Posterior cingulate gyrus (tissue), 11 donors: ENCODE measurements around the gene ARHGAP26.
A peak's percentile ranks its signal among the peaks of the same experiment; 100 is the strongest.

Experiments used
- DNase-seq, 10 donors: peaks; one replicate each; pipeline versions ENCODE4 v3.0.0 to v3.0.0-alpha.2; 2020 to 2021; ENCODE audit warnings: mixed read lengths in 3 of 10
- intact Hi-C: fragments of 100-400 bp; cut with DNase I; formaldehyde crosslinking; loops from one replicate; pipeline ENCODE4 v1.15.1; 2023

Gene ARHGAP26

DNA sequence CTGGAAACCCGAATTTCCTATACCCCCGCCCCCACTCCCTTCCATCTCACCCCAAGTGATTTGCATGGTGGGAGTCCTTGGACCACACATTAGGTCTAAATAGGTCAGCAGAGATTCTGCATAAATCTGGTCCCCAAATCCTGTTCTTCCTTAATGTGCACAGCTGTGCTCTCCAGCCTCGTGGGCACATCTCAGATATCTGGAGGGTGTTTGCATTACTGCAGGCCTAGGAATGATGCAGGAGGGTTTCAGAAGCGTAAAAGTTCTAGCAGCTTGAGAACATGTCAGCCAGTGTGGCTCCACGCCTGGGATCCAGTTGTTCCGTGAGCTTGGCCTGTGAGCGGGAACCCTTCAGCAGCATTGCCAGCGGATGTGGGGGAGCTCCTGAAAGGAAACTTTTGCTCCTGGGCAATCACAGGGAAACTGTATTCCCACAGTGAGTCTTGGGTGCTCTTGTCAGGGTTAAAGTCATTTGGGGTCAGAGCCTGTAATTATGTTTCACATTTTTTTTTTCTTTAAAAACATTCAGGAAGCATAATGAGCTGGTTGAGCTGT, 12.9 kb downstream of the ARHGAP26 start:
- peak in 7 of 10 donors; percentile 28 to 89 (median 48) for DNase-seq
- intact Hi-C loops, result no loop called here

DNA sequence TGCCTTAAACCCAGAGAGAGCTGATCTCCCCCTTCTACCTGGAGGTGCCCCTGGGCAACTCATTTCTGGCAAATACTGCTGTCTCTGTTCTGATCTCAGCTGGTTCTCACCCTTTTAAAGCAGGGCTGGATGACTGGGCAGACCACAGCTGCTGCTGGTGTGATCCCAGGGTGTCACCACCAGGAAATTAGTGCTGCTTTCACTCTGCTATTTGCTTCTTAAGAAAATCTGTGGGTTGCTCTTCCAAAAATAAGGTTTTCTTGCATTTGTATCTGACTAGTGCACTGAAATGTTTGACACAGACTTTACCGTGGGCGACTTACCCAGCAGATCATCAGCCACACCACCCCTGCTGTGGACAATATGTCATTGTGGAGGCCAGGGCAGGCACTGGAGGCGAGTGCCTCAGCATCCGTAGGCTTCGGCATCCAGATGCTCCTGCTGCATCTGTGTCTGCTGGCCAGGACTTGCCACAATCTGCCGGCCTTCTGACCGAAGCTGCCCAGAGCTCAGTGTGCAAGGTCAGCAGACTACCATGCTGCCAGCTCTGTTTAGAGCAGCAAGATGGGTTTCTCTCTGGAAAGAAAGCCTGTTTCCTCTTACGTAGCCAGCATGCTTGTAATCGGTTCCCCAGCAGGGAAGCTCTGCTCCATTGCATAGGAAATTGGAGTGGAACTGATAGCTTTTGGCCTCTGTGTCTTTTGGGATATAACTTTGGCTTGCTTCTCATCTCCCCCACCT, 13.6 kb downstream of the ARHGAP26 start:
- DNase-seq, result peak in 8 of 10 donors; percentile 13 to 88 (median 39)
- intact Hi-C loops, result no loop called here

DNA sequence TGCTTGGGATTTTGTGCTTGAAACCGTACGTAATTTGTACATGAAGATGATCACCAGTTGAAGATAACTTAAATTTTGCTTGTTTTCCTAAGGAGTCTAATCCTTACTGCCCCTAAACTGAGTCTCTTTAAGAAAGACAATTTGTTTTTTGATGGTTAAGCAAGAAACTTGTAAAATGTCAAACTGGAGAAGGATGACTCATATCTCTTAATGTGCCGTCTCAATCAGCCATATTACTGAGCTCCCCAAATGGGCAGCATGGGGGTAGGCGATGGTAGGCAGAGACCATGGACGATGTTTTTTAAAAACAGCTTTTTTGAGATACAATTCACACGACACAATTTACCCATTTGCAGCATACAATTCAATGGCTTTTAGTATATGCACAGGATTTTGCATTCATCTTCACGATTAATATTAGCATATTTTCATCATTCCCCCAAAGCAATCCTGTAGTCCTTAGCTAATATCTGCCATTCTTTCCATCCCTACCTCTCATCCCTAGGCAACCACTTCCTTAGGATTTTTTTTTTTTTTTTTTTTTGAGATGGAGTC, 14.3 kb downstream of the ARHGAP26 start:
- intact Hi-C loops, result no loop called here
- DNase-seq, result no peak

DNA sequence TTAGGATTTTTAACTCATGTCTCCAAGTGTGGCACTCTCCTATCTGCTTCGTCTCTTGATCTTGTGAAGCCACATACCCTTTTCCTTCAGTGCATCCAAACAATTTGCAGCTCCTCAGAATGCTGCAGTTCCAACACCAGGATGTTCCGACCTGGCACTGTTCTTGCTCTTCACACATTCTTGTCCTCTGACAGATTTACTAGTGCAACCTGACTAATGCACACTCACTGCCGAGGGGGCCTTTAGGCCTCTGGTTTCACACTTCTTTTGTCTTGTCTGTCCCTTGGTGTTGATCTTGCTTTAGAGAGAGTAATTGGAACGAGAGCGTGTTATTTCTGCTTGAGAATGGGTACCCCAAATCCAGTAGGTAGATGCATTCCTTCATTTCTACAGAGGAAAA, 15.0 kb downstream of the ARHGAP26 start:
- intact Hi-C loops, result no loop called here
- DNase-seq, result no peak

DNA sequence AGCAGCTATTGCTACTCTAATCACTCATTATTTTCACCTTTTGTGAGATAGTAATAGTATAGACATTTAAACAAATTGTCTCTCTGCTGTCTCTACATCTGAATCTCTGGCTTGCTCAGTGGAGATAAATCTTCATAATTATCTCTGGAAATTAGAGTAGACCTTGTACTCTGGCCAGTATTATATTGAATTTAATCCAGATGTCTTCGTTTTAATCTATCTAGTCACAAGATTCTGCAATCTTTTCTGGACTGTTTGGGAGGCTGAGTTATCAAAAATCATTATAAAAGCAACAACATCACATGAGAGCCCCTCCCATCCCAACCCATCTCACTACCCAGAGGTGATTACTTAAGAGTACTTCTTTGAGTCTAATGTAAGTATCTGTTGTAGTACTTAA, 19.0 kb downstream of the ARHGAP26 start:
- intact Hi-C loops, result no loop called here
- DNase-seq, result no peak

DNA sequence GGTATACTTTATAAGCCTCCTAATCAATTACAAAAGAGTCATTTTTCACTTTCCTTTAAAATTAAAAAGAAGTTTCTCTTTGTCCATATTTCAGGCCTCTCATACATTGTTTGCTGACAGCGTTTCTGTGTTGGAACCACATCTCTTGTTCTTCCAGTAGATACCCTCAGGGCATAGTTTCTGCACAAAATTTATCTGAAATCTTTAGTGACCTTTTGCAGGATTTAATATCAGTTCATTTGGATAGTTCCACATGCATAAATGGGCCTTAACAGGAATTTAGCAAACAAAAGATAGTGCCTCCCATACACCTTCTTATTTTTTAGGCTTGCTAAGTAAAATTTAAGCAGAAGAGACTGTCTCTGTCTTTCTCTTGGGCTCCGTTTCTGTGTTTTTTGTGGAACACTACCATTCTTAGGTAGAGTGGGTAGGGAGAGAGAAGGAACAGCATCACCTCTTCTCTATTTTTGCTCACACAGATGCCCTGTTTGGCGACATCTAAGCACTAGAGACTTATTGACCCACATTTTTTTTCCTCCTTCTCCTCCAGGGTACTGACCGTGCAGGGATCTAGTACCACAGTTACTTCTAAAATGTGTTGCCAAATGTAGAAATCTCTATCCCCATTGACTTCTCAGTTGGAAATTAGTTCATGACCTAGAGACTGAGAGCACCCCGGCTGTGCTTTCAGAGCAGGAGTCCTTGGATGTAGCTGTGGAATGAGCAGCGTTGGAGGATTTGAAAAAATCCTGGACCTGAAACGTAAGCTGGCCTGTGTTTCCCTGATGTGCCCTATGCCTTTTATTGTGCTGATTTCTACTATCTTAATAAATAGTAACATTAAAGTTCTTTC, 22.1 kb downstream of the ARHGAP26 start:
- intact Hi-C loops, result no loop called here
- DNase-seq, result no peak

DNA sequence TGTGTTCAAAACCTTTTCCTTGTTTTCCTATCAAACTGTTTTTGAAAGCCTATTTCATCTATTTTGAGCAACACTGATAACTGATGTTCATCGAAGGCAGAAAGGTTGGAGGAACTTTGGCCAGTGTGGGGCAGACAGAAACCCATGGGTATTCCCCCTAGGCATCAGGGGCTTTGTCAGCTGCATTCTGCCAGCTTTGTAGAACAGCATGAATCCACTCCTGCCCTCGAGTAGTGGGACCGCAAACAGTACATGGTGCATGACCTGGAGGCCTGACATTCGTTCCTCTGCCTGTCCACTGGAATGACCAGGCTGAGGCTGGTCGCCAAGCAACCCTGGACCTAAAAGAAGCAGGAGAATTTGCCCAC, 22.7 kb downstream of the ARHGAP26 start:
- intact Hi-C loops, result no loop called here
- no peak for DNase-seq

DNA sequence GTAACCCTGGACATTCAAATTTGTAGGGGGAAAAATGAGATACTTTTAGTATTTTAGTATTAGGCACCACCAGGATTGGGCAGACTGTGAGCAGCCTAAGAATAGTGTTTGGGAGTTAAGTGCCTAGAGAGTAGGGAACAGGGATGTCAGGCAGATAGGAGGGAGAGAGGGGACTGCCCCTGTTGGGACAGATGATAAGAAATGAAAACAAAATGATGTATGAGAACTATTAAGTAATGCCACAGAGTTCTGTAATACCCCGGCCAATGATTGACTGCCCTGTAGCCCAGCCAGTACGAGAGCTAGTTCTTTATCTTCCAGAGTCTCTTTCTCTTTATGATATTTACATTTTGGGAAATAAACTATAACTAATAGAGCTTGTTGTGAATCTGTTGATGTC, 24.4 kb downstream of the ARHGAP26 start:
- intact Hi-C loops, result no loop called here
- DNase-seq, result no peak

DNA sequence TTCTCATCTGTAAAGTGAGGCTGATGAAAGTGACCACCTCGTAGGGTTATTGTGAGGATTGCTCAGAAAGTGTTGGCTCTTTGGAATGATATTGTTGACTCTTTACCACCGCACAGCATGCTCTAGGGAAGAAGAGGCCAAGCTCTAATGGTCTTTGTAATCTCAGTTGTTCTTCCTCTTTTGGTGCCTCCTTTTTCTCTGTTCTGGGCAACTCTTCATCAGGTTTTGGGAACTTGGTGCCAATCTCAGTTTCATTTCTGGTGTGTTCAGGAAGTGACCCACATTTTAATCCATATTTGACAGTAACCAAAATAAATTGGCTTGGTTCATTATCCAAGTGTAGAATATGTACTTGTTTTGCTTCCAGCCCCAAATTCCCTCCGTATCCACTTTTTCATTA, 25.1 kb downstream of the ARHGAP26 start:
- intact Hi-C loops, result no loop called here
- DNase-seq, result no peak

DNA sequence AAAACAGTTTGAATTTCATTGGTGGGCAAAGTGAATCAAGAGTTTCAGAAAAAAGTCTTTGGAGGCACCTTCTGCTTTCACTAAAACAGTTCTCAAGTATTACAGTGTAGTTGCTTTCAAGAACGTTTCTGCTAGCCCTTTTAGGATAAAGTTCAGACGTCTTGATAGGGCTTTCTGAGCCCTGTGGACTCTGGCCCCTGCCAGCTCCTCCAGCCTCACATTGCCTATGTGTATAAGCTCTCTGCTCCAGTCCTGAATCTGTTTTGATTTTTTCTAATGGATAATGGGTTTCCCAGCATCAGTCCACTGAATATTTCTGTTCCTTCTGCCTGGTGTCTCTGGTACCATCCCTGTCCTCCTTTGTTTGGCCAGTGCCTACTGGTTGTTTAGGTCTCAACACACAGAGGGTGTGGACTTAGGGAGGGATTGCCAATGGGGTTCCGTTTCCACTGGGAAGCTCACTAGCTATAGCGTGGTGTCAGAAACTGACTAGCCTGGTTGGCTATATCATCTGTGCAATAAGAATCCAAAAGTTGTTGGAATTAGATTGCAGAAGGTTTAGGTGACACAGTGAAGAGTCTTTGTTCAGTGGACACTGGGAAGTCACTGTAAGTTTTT, 26.4 kb downstream of the ARHGAP26 start:
- no peak for DNase-seq
- intact Hi-C loops, result no loop called here

DNA sequence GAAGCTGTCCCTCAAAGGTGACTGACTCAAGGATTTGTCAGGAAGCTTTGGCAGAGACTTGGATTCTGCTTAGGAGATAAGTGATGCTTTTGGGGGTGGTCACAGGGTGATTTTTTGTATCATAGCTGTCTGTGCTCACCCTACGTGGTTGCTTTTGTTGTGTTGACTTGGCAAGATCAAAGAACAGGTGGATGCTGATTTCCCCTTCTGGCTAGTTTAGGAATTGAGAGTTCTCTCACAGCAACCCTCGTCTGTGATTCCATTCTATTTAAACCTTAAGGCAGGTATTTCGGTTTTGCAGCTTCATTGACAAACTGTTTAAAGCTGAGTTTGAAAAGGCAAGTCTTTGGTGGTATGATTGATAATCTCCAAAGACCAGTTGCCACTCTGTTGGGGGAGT, 27.2 kb downstream of the ARHGAP26 start:
- intact Hi-C loops, result no loop called here
- no peak for DNase-seq

DNA sequence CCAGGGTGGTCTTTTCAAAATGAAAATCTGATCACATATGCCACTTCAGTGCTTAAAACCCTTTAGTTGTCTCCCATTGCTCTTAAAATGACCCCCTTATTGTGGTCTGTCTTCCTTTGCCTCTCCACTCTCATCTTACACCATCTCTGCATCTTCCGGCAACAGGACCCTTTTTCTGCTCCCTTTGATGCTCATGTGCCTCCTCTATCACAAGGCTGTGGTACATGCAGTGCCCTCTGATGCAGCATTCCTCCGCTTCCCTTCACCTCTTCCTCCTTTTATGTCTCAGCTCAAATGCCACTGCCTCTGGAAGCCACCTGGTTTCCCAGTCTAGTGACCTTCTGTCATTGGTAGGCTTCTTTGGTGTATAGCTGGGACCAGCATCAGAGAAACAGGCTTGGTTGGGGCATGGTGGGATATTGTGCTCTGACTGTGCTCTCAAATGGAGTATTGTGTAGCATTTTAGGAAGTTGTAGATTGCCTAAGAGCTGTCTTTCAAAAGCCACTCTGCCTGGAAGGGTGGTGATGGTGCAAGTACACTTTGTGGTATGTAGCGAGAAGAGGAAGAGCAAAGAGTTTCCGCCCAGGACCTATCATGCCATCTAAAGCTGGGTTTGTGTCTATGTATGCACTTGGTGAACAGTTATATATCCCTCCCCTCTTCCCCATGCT, 28.1 kb downstream of the ARHGAP26 start:
- intact Hi-C loops, result no loop called here
- no peak for DNase-seq

DNA sequence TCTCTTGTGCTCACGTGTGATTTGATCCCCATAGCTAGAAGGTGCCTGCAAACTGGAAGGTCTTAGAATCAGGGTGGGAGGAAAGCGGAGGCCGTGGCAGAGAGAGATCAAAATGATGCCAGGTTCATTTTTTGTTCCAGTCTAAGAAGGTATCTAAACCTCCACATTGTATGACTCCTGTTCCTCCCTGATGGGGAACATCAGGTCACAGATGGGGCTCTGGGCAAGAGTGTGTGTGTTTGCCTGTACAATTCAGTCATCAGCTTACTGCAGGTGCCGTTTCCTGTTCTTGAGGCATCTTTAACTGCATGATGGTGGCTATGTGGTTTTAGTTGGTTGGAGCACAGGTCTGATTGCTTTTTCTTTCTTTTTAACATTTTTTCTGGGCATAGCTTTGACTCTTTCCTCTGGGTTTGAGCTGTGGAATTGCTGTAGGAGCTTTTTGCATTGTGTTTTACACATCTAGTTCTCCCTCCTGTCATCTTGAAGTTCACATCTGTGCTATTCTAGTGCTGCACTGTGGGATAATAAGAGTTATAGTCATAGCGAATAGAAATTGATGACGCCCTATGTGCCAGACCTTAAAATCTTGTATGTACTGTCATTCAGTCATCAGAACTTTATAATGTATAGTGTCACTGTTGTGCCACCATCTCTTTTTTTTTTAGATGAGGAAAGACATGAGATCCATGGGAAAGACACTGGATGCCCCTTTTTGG, 30.8 kb downstream of the ARHGAP26 start:
- intact Hi-C loops, result no loop called here
- DNase-seq, result no peak

DNA sequence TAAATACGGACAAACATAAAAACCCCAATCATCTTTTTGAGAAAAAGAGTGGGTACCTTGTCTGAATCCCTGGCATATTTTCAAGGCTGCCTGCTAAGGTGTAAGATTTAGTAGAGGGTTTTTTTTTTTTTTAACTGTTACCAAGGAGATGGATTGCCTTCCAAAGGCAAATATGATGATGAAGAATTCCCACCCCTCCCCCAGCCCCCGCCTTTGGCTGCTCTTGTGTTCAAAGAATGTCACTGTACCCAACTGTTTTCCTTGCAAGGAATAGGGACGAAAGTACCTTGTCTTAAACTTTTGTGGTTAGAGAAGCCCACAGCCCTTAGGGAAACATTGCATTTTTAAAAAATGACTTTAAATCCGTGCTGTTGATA, 31.3 kb downstream of the ARHGAP26 start:
- no peak for DNase-seq
- intact Hi-C loops, result no loop called here

DNA sequence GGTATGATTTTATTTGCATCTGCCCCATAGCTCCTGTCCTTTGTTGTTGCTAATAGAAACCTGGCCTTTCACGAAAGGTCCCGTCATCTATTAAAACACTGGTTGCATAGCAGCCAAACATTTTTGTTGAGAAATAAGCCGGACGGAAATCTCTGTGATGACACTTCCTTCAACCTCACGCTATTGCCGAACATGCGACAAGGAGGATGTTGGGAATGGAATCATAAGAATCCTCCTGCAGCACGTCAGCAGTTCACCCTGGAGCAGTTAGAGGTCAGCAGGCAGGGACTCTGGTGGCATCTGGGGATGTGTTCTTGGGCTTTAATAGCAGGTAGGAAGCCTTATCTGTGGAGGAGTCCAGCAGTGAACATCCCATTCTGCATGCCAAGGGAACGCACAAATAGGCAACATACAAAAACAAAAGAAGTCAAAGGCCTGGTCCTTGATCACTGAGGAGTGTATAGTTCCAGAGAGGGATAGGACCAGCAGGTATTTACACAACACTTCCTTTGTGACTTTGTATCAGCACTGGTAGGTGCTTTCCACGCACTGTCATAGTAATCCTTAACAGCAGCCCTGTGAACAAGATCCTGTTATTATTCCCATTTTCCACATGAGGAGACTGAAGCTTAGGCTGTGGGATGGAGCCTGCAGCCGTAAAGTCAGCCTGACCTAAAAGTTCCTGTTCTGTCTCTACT, 33.4 kb downstream of the ARHGAP26 start:
- no peak for DNase-seq
- intact Hi-C loops, result no loop called here

DNA sequence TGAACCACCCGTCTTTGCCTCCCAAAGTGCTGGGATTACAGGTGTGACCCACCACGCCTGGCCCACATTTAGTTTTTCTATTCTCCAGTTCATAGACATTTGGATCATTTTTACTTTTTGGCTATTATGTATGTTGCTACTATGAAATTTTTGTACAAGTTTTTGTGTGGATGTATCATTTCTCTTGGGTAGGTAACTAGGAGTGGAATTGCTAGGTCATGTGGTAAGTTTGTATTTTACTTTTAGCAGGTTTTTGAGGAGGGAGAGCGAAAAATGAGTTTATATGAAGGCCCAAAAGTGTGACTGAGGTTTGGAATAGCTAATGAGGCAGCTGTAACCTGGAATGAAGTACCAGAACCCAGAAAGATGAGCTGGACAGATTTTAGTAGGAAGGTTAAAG, 35.2 kb downstream of the ARHGAP26 start:
- intact Hi-C loops, result no loop called here
- DNase-seq, result no peak

DNA sequence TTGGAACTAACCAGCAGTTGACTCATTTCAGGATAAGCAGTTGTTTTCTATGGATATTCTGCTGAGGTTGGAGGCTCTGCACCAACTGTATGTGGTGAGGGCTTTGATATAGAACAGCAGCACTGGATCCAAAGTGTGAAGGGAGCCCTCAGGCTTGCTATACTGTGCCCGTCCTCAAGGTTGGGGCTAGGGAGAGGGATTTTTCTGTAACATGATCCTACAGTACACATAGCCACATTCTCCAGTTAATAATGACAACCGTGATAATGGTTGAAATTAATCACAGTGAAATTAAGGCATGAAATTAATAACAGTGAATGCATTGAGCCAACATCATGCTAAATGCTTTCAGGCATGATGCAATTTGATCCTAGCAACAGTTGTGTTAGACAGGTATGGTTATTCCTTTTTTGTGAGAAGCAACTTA, 36.7 kb downstream of the ARHGAP26 start:
- intact Hi-C loops, result no loop called here

DNA sequence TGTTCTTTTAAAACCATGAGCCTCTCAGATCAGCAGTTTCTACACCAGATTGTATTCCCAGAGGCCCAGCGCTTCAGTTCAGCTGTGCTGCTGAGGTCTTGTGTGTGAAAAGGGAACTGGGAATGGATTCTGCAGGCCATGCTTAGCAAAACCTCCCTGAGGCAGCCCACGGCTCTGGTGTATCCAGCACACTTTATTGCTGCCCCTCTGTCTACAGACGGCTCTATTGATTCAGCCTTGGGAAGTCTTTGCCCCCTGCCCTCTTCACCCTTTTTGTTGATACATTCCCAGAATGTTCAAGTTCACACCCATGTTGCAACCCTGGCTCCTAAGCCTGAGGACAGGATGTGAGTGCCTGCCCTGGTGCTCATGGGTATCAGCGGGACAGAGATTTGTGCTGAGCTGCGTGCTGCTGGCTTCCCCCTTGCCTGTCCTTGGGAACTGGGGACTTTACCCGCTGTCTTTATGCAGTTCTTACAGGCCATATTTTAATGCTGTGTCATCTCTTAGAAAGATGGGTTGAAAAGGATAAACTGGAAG, 37.3 kb downstream of the ARHGAP26 start:
- no peak for DNase-seq

More for the DNA sequence above, 36.7 kb downstream of the ARHGAP26 start:
- no peak for DNase-seq

More for the DNA sequence above, 37.3 kb downstream of the ARHGAP26 start:
- intact Hi-C loops, result no loop called here
